SK-N-SH (cell line): Measurements from ENCODE around the gene ZNF366. TPM values are rescaled to one million over a fixed set of nuclear protein-coding genes. Genes with fewer than 3 reads are reported as not detected.

Source experiments
- CTCF ChIA-PET: fragments of 300-600, 350-600 bp; formaldehyde crosslinking; extraction: SDS; loops from one replicate; lab custom pipeline; 2021; lab: Yijun Ruan, JAX
- POLR2A ChIA-PET: fragments of 350-600 bp; sonication (Branson Sonifier 250); formaldehyde crosslinking; extraction: SDS; loops from one replicate; lab custom pipeline; 2020; ENCODE audit warnings: antibody characterized with exemption, inconsistent platforms; lab: Yijun Ruan, JAX
- DNase-seq: peaks from one replicate; pipeline ENCODE4 v3.0.0; 2012
- H2AFZ ChIP-seq: fragments of 200-600 bp; sonication (generic); 2 replicates; pipeline ENCODE4 v1.8.1; 2016; ENCODE audit warnings: antibody characterized with exemption, mild to moderate bottlenecking, low read depth
- H3F3A ChIP-seq: fragments of 200-600 bp; sonication (generic); replicated peaks from 2 replicates; pipeline ENCODE3; 2016; ENCODE audit warnings: antibody characterized with exemption, mild to moderate bottlenecking; ENCODE audit not compliant: insufficient read depth
- H3K27ac ChIP-seq, 2 experiments: fragments of 200-500 bp in 1 of 2; fragments of 200-600 bp in 1 of 2; sonication (Bioruptor generic) in 1 of 2; sonication (generic), shearing (Covaris generic) in 1 of 2; 2 replicates each; pipeline versions ENCODE4 v1.5.1 to v1.6.1; 2014 to 2016; ENCODE audit warnings: low read depth in 2 of 2, inconsistent platforms in 1 of 2, low read length in 1 of 2, mild to moderate bottlenecking in 1 of 2, mixed read lengths in 1 of 2
- H3K27me3 ChIP-seq: fragments of 200-600 bp; sonication (generic), shearing (Covaris generic); 2 replicates; pipeline ENCODE4 v1.6.1; 2016; ENCODE audit warnings: mixed run types; ENCODE audit not compliant: insufficient read depth
- H3K36me3 ChIP-seq, 2 experiments: fragments of 200-500 bp in 1 of 2; fragments of 200-600 bp in 1 of 2; sonication (Bioruptor generic) in 1 of 2; sonication (generic) in 1 of 2; replicated peaks in 1 of 2; 2 replicates each; pipeline versions ENCODE3 to v1.5.1; 2014 to 2016; ENCODE audit warnings: low read length in 1 of 2, mild to moderate bottlenecking in 1 of 2; ENCODE audit not compliant: insufficient read depth in 2 of 2, control insufficient read depth in 1 of 2
- H3K4me1 ChIP-seq, 2 experiments: fragments of 200-500 bp in 1 of 2; fragments of 200-600 bp in 1 of 2; sonication (Bioruptor generic) in 1 of 2; sonication (generic), shearing (Covaris generic) in 1 of 2; 2 replicates each; pipeline versions ENCODE4 v1.5.1 to v1.6.1; 2014 to 2016; ENCODE audit warnings: low read depth in 1 of 2, low read length in 1 of 2, mixed run types in 1 of 2; ENCODE audit not compliant: insufficient read depth in 2 of 2, control insufficient read depth in 1 of 2
- H3K4me2 ChIP-seq: fragments of 200-600 bp; sonication (generic), shearing (Covaris generic); 2 replicates; pipeline ENCODE4 v1.6.1; 2017; ENCODE audit warnings: mixed run types
- H3K4me3 ChIP-seq, 2 experiments: fragments of 200-500 bp in 1 of 2; fragments of 200-600 bp in 1 of 2; sonication (Bioruptor generic) in 1 of 2; sonication (generic), shearing (Covaris generic) in 1 of 2; 2 replicates each; pipeline versions ENCODE4 v1.5.1 to v1.8.1; 2014 to 2016; ENCODE audit warnings: low read depth in 2 of 2, inconsistent platforms in 1 of 2, low read length in 1 of 2, mild to moderate bottlenecking in 1 of 2, mixed read lengths in 1 of 2, moderate library complexity in 1 of 2
- H3K79me2 ChIP-seq: fragments of 200-600 bp; sonication (generic); 2 replicates; pipeline ENCODE4 v1.8.1; 2017; ENCODE audit warnings: mild to moderate bottlenecking; ENCODE audit not compliant: insufficient read depth
- H3K9ac ChIP-seq: fragments of 200-600 bp; sonication (generic); 2 replicates; pipeline ENCODE4 v1.6.1; 2017; ENCODE audit warnings: mixed run types
- H3K9me2 ChIP-seq: fragments of 200-600 bp; sonication (generic); 2 replicates; pipeline ENCODE4 v1.6.1; 2017; ENCODE audit warnings: mixed run types
- H3K9me3 ChIP-seq: fragments of 200-600 bp; sonication (generic); 2 replicates; pipeline ENCODE4 v1.6.1; 2017; ENCODE audit warnings: mixed run types, mild to moderate bottlenecking, moderate library complexity
- H4K20me1 ChIP-seq: fragments of 200-600 bp; sonication (generic); 2 replicates; pipeline ENCODE4 v1.6.1; 2017; ENCODE audit warnings: mild to moderate bottlenecking, mixed run types; ENCODE audit not compliant: insufficient read depth
- ELF1 ChIP-seq: IDR thresholded peaks from 2 replicates; pipeline ENCODE4 v1.4.0; 2012
- FOXM1 ChIP-seq: IDR thresholded peaks from 2 replicates; pipeline ENCODE4 v1.4.0; 2012; ENCODE audit warnings: low read depth, mild to moderate bottlenecking
- IRF3 ChIP-seq: fragments of 150-350 bp; IDR thresholded peaks from 2 replicates; pipeline ENCODE4 v1.6.1; 2016; ENCODE audit warnings: mild to moderate bottlenecking, low read depth, low read length
- NRF1 ChIP-seq: IDR thresholded peaks from 2 replicates; pipeline ENCODE4 v1.6.1; 2012; ENCODE audit warnings: low read depth, mild to moderate bottlenecking, low read length
- PBX3 ChIP-seq: IDR thresholded peaks from 2 replicates; pipeline ENCODE4; 2012
- POLR2AphosphoS5 ChIP-seq: IDR thresholded peaks from 2 replicates; pipeline ENCODE4 v1.6.1; 2012; ENCODE audit warnings: low read depth, low read length
- RFX5 ChIP-seq: IDR thresholded peaks from 2 replicates; pipeline ENCODE4 v1.6.1; 2012; ENCODE audit warnings: mild to moderate bottlenecking, improper control_type of control experiment, low read length
- SMC3 ChIP-seq: IDR thresholded peaks from 2 replicates; pipeline ENCODE4 v1.6.1; 2012; ENCODE audit warnings: low read depth, low read length, improper control_type of control experiment
- TEAD4 ChIP-seq: IDR thresholded peaks from 2 replicates; pipeline ENCODE4 v1.4.0; 2012; ENCODE audit warnings: mild to moderate bottlenecking, borderline replicate concordance; ENCODE audit not compliant: insufficient read depth
- WGBS: methylation state at CpG from one replicate; pipeline ENCODE4 v1.1.6; 2017; ENCODE audit warnings: low lambda C conversion rate; 5-methylcytosine and 5-hydroxymethylcytosine counted together
- polyA plus RNA-seq, 3 experiments: library from polyadenylated mRNA; depleted of rRNA; stranded (reverse); fragments of >200 nt; gene quantifications; 2 replicates each; pipeline ENCODE4 v1.2.3, GENCODE V29; 2012
- TF ChIP-seq, protein P1 (sequence below): fragments of 150-350 bp; IDR thresholded peaks from 2 replicates; pipeline ENCODE4 v1.6.1; 2017; ENCODE audit warnings: antibody characterized with exemption, low read length, low read depth, borderline replicate concordance
- TF ChIP-seq, protein P2 (sequence below): IDR thresholded peaks from 2 replicates; pipeline ENCODE4 v1.4.0; 2012; ENCODE audit warnings: low read depth, borderline replicate concordance
- TF ChIP-seq, protein P3 (sequence below): IDR thresholded peaks from 2 replicates; pipeline ENCODE4 v1.6.1; 2012; ENCODE audit warnings: mild to moderate bottlenecking, low read depth, low read length, moderate library complexity
- TF ChIP-seq, protein P4 (sequence below): IDR thresholded peaks from 2 replicates; pipeline ENCODE4 v1.4.0; 2012; ENCODE audit warnings: low read depth, borderline replicate concordance

Gene ZNF366
- polyA plus RNA-seq, 1 of the 3 experiments (the other 2 are of a cell fraction), result not detected

DNA sequence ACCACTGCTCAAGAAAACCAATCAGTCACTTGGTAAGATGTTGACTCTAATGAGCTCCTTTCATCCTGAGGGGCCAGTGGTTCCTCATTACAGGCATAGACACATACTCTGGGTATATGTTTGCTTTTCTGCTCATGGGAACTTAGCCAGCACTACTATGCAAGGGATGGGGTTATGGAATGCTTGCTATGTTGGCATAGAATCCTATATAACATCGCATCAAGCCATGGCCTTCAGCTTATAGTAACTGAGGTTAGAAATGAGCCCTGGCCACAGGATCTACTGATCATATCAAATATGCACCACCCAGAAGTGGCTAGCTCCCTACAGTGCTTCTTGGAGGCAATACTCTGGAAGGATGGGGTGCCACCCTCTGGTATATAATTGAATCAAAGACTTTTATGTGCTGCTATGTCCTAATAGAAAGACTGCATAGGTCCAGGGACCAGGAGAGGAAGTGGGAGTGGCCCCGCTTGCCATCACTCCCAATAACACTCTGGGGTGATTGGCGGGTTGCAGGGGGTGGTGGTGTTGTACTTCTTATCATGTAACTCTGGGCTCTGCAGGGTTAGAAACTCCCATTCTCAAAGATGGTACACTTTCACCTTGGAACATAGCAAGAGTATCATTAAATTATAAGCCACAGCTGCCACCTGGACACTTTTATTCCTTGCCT, 70.3 kb downstream of the ZNF366 start:
- Histone ChIP-seq H3K9me2 (no peaks in the 10 kb centered on the region), H2AFZ (no peak overlapping the region), H3K9ac (no peak overlapping the region), H3K4me1 (peaks cover 5 to 7% of the 10 kb centered on the region in 2 experiments), H3K36me3 (no peaks in the 10 kb centered on the region), H3K9me3 (no peaks in the 10 kb centered on the region), H3K4me3 (no peak overlapping the region), H3K79me2 (no peaks in the 10 kb centered on the region), H3K27ac (no peak overlapping the region), H4K20me1 (no peaks in the 10 kb centered on the region), H3K27me3 (no peaks in the 10 kb centered on the region), H3K4me2 (no peak overlapping the region), H3F3A (peaks cover 8% of the 10 kb centered on the region)
- ChIA-PET POLR2A (no interaction called here), CTCF (no interaction called here)
- DNase-seq, result no peak
- TF ChIP-seq NRF1 (no peak), FOXM1 (no peak), IRF3 (no peak), SMC3 (no peak), POLR2AphosphoS5 (no peak)
- TF ChIP-seq, protein P1, sequence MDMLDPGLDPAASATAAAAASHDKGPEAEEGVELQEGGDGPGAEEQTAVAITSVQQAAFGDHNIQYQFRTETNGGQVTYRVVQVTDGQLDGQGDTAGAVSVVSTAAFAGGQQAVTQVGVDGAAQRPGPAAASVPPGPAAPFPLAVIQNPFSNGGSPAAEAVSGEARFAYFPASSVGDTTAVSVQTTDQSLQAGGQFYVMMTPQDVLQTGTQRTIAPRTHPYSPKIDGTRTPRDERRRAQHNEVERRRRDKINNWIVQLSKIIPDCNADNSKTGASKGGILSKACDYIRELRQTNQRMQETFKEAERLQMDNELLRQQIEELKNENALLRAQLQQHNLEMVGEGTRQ, result no peak
- TF ChIP-seq, protein P2, sequence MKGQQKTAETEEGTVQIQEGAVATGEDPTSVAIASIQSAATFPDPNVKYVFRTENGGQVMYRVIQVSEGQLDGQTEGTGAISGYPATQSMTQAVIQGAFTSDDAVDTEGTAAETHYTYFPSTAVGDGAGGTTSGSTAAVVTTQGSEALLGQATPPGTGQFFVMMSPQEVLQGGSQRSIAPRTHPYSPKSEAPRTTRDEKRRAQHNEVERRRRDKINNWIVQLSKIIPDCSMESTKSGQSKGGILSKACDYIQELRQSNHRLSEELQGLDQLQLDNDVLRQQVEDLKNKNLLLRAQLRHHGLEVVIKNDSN, result no peak
- WGBS, result 90% methylated on average over 3 of the region's 3 CpGs

DNA sequence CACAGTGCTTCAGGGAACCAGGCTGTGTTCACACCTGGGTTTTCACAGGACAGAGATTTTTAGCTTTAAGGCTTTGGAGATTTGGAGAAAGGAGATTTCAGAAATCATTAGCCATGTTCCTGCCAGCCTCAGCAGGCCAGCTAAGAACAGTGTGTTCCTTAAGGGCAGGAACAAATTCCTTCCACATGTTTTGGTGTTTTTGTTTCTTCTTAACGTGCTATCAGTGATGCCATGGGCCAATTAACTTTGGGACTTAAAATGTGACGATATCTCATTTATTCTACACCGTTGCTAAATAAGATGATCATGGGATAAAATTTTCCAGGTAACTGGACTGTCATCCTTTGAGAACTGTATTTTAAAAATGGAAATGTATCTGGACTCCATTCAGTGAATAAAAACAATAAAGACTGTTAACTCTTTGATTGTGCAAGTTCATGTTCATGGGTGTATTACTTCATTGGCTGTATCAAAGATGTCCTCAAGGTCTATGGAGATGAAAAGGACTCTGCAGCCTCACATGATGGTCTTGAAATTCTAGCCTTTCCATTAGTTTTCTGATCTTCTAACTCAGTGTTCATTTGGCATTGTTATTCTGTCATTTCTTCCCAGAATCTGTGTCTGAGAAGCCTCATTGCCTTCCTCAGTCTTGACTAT, 72.3 kb downstream of the ZNF366 start:
- Histone ChIP-seq H3K4me2 (no peak overlapping the region), H3K36me3 (no peaks in the 10 kb centered on the region), H3K79me2 (no peaks in the 10 kb centered on the region), H3K27me3 (no peaks in the 10 kb centered on the region), H3F3A (no peaks in the 10 kb centered on the region), H3K9me2 (no peaks in the 10 kb centered on the region), H3K27ac (no peak overlapping the region), H3K9ac (no peak overlapping the region), H2AFZ (no peak overlapping the region), H3K4me1 (no peaks in the 10 kb centered on the region; a peak in 2 of 4 replicates), H4K20me1 (no peaks in the 10 kb centered on the region), H3K4me3 (no peak overlapping the region), H3K9me3 (no peaks in the 10 kb centered on the region)
- 55% methylated on average over 3 of the region's 3 CpGs for WGBS
- TF ChIP-seq TEAD4, result no peak
- TF ChIP-seq ELF1, result no peak
- TF ChIP-seq NRF1, result no peak
- TF ChIP-seq PBX3, result no peak
- TF ChIP-seq, protein P3, sequence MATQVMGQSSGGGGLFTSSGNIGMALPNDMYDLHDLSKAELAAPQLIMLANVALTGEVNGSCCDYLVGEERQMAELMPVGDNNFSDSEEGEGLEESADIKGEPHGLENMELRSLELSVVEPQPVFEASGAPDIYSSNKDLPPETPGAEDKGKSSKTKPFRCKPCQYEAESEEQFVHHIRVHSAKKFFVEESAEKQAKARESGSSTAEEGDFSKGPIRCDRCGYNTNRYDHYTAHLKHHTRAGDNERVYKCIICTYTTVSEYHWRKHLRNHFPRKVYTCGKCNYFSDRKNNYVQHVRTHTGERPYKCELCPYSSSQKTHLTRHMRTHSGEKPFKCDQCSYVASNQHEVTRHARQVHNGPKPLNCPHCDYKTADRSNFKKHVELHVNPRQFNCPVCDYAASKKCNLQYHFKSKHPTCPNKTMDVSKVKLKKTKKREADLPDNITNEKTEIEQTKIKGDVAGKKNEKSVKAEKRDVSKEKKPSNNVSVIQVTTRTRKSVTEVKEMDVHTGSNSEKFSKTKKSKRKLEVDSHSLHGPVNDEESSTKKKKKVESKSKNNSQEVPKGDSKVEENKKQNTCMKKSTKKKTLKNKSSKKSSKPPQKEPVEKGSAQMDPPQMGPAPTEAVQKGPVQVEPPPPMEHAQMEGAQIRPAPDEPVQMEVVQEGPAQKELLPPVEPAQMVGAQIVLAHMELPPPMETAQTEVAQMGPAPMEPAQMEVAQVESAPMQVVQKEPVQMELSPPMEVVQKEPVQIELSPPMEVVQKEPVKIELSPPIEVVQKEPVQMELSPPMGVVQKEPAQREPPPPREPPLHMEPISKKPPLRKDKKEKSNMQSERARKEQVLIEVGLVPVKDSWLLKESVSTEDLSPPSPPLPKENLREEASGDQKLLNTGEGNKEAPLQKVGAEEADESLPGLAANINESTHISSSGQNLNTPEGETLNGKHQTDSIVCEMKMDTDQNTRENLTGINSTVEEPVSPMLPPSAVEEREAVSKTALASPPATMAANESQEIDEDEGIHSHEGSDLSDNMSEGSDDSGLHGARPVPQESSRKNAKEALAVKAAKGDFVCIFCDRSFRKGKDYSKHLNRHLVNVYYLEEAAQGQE, result no peak
- TF ChIP-seq SMC3, result no peak
- TF ChIP-seq, protein P4, sequence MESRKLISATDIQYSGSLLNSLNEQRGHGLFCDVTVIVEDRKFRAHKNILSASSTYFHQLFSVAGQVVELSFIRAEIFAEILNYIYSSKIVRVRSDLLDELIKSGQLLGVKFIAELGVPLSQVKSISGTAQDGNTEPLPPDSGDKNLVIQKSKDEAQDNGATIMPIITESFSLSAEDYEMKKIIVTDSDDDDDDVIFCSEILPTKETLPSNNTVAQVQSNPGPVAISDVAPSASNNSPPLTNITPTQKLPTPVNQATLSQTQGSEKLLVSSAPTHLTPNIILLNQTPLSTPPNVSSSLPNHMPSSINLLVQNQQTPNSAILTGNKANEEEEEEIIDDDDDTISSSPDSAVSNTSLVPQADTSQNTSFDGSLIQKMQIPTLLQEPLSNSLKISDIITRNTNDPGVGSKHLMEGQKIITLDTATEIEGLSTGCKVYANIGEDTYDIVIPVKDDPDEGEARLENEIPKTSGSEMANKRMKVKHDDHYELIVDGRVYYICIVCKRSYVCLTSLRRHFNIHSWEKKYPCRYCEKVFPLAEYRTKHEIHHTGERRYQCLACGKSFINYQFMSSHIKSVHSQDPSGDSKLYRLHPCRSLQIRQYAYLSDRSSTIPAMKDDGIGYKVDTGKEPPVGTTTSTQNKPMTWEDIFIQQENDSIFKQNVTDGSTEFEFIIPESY, result no peak
- TF ChIP-seq RFX5, result no peak
- ChIA-PET CTCF (no interaction called here), POLR2A (no interaction called here)
- no peak for DNase-seq
